Fibroblast of lung (primary cell): ENCODE results near the gene AKNAD1.

Experiments
- CTCF ChIP-seq, 2 donors: IDR thresholded peaks in 1 of 2; conservative IDR thresholded peaks in 1 of 2; 1 replicate in 1 of 2; 2 replicates in 1 of 2; pipeline ENCODE4 v1.5.1; 2011 to 2012; ENCODE audit warnings: low read length in 2 of 2, control low read depth in 1 of 2, inconsistent platforms in 1 of 2, low read depth in 1 of 2, mild to moderate bottlenecking in 1 of 2
- EZH2 ChIP-seq: IDR thresholded peaks from 2 replicates; pipeline ENCODE4 v1.5.1; 2012; ENCODE audit warnings: low read length, control low read depth, mild to moderate bottlenecking; ENCODE audit errors: missing control alignments

GRCh38 chr1:108893141-108893530 is 36.2 kb upstream of the AKNAD1 start:
- no peak for TF ChIP-seq CTCF (conservative IDR thresholded peaks at IDR 0.05 in 1 of 2, IDR thresholded peaks at IDR 0.05 in 1 of 2; ENCODE audit: low read depth in 1 of 2, low read length in 2 of 2)
- no peak for TF ChIP-seq EZH2
